ENCODE results near the gene TSPAN18. TPM values are rescaled to one million over a fixed set of nuclear protein-coding genes. Genes with fewer than 3 reads are reported as not detected.
A peak's percentile ranks its signal among the peaks of the same experiment; 100 is the strongest.

Gene TSPAN18
- total RNA-seq, 1 donor from 2014 or later, result 31.7 TPM

DNA sequence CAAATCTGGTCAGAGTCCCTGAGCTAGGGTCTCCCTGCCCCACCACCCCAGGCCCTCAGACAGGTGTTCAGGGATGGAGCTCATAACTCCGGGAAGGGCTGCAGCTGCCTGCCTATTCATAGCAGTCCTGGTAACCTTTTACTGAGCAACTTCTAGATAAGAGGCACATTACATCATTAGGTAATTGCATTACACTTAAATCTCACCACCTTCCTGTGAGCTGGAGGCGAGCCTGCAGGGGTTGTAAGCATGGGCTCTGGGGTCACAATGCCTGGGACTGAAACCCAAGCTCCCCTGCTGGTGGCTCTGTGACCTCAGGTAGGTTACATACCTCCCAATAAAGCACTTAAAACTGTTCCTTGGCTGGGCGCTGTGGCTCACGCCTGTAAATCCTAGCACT, 201.4 kb downstream of the TSPAN18 start:
- Histone ChIP-seq H2AFZ (ENCODE audit: low read depth, low read length) (no peak overlapping the region), H3K9ac (ENCODE audit: low read length) (no peak overlapping the region), H3K4me3 (ENCODE audit: insufficient read depth, low read depth, low read length) (no peak overlapping the region), H3K36me3 (ENCODE audit: insufficient read depth, low read length) (no peaks in the 10 kb centered on the region), H3K9me3 (ENCODE audit: insufficient read depth, low read depth, low read length) (no peaks in the 10 kb centered on the region), H3K79me2 (ENCODE audit: insufficient read depth, low read length) (no peaks in the 10 kb centered on the region), H3K27ac (ENCODE audit: low read depth, low read length) (no peak overlapping the region), H4K20me1 (ENCODE audit: insufficient read depth, low read length) (no peaks in the 10 kb centered on the region), H3K4me2 (ENCODE audit: low read length) (no peak overlapping the region), H3K27me3 (ENCODE audit: insufficient read depth, low read length) (peaks cover 14% of the 10 kb centered on the region), H3K4me1 (ENCODE audit: insufficient read depth, low read length) (no peaks in the 10 kb centered on the region)
- FAIRE-seq, result no peak
- DNase-seq (ENCODE audit: low read depth), result no peak
- Mint-ChIP-seq H3K4me3 (ENCODE audit: unreplicated experiment) (no peak overlapping the region), H3K4me1 (ENCODE audit: low read depth, unreplicated experiment) (no peaks in the 10 kb centered on the region), H3K9me3 (ENCODE audit: unreplicated experiment) (peaks cover 2% of the 10 kb centered on the region), H3K36me3 (ENCODE audit: low read depth, unreplicated experiment) (peaks cover 5% of the 10 kb centered on the region), H3K27ac (ENCODE audit: unreplicated experiment) (no peak overlapping the region), H3K27me3 (ENCODE audit: low read depth, unreplicated experiment) (peaks cover 11% of the 10 kb centered on the region)
- TF ChIP-seq, protein P1, sequence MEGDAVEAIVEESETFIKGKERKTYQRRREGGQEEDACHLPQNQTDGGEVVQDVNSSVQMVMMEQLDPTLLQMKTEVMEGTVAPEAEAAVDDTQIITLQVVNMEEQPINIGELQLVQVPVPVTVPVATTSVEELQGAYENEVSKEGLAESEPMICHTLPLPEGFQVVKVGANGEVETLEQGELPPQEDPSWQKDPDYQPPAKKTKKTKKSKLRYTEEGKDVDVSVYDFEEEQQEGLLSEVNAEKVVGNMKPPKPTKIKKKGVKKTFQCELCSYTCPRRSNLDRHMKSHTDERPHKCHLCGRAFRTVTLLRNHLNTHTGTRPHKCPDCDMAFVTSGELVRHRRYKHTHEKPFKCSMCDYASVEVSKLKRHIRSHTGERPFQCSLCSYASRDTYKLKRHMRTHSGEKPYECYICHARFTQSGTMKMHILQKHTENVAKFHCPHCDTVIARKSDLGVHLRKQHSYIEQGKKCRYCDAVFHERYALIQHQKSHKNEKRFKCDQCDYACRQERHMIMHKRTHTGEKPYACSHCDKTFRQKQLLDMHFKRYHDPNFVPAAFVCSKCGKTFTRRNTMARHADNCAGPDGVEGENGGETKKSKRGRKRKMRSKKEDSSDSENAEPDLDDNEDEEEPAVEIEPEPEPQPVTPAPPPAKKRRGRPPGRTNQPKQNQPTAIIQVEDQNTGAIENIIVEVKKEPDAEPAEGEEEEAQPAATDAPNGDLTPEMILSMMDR (IDR thresholded peaks at IDR 0.05; ENCODE audit: insufficient read depth, low read depth, low read length), result no peak
- no peak for TF ChIP-seq EZH2 (IDR thresholded peaks at IDR 0.05; ENCODE audit: insufficient read depth, low read length)

- H3K4me3 ChIP-seq (ENCODE audit: insufficient read depth, low read depth, low read length), result no peak overlapping the region
- H3K36me3 ChIP-seq (ENCODE audit: insufficient read depth, low read length), result no peaks in the 10 kb centered on the region
- FAIRE-seq (no peak), DNase-seq (ENCODE audit: low read depth) (no peak)
- Mint-ChIP-seq H3K4me3 (ENCODE audit: unreplicated experiment) (no peak overlapping the region), H3K9me3 (ENCODE audit: unreplicated experiment) (peaks cover 2% of the 10 kb centered on the region), H3K4me1 (ENCODE audit: low read depth, unreplicated experiment) (no peaks in the 10 kb centered on the region), H3K27me3 (ENCODE audit: low read depth, unreplicated experiment) (peaks cover 11% of the 10 kb centered on the region), H3K36me3 (ENCODE audit: low read depth, unreplicated experiment) (peaks cover 5% of the 10 kb centered on the region), H3K27ac (ENCODE audit: unreplicated experiment) (no peak overlapping the region)
- no peak overlapping the region for H3K9ac ChIP-seq (ENCODE audit: low read length)
- no peaks in the 10 kb centered on the region for H3K9me3 ChIP-seq (ENCODE audit: insufficient read depth, low read depth, low read length)
- H3K4me2 ChIP-seq (ENCODE audit: low read length), result no peak overlapping the region
- H3K27me3 ChIP-seq (ENCODE audit: insufficient read depth, low read length), result peaks cover 14% of the 10 kb centered on the region
- no peaks in the 10 kb centered on the region for H3K79me2 ChIP-seq (ENCODE audit: insufficient read depth, low read length)
- no peaks in the 10 kb centered on the region for H3K4me1 ChIP-seq (ENCODE audit: insufficient read depth, low read length)
- no peak overlapping the region for H2AFZ ChIP-seq (ENCODE audit: low read depth, low read length)
- H3K27ac ChIP-seq (ENCODE audit: low read depth, low read length), result no peak overlapping the region
- TF ChIP-seq EZH2 (IDR thresholded peaks at IDR 0.05; ENCODE audit: insufficient read depth, low read length), result no peak
- TF ChIP-seq, protein P1 (IDR thresholded peaks at IDR 0.05; ENCODE audit: insufficient read depth, low read depth, low read length), result no peak
- no peaks in the 10 kb centered on the region for H4K20me1 ChIP-seq (ENCODE audit: insufficient read depth, low read length)
Observed at GRCh38 chr11:44928816-44929215, 202.1 kb downstream of the TSPAN18 start.

- Histone ChIP-seq H4K20me1 (ENCODE audit: insufficient read depth, low read length) (peaks cover 1% of the 10 kb centered on the region), H3K4me3 (ENCODE audit: insufficient read depth, low read depth, low read length) (no peak overlapping the region), H3K36me3 (ENCODE audit: insufficient read depth, low read length) (no peaks in the 10 kb centered on the region), H3K4me2 (ENCODE audit: low read length) (no peak overlapping the region), H3K4me1 (ENCODE audit: insufficient read depth, low read length) (no peaks in the 10 kb centered on the region), H3K9ac (ENCODE audit: low read length) (no peak overlapping the region), H3K27ac (ENCODE audit: low read depth, low read length) (no peak overlapping the region), H3K9me3 (ENCODE audit: insufficient read depth, low read depth, low read length) (no peaks in the 10 kb centered on the region), H2AFZ (ENCODE audit: low read depth, low read length) (no peak overlapping the region), H3K79me2 (ENCODE audit: insufficient read depth, low read length) (no peaks in the 10 kb centered on the region), H3K27me3 (ENCODE audit: insufficient read depth, low read length) (peaks cover 14% of the 10 kb centered on the region)
- H3K4me1 Mint-ChIP-seq (ENCODE audit: low read depth, unreplicated experiment), result no peaks in the 10 kb centered on the region
- FAIRE-seq (no peak), DNase-seq (ENCODE audit: low read depth) (no peak)
- peaks cover 2% of the 10 kb centered on the region for H3K9me3 Mint-ChIP-seq (ENCODE audit: unreplicated experiment)
- peaks cover 5% of the 10 kb centered on the region for H3K36me3 Mint-ChIP-seq (ENCODE audit: low read depth, unreplicated experiment)
- peaks cover 9% of the 10 kb centered on the region for H3K27me3 Mint-ChIP-seq (ENCODE audit: low read depth, unreplicated experiment)
- H3K27ac Mint-ChIP-seq (ENCODE audit: unreplicated experiment), result peak overlapping the region; percentile 14
- TF ChIP-seq, protein P1 (IDR thresholded peaks at IDR 0.05; ENCODE audit: insufficient read depth, low read depth, low read length), result no peak
- no peak for TF ChIP-seq EZH2 (IDR thresholded peaks at IDR 0.05; ENCODE audit: insufficient read depth, low read length)
- no peak overlapping the region for H3K4me3 Mint-ChIP-seq (ENCODE audit: unreplicated experiment)
Observed at GRCh38 chr11:44930588-44931302, 204.0 kb downstream of the TSPAN18 start.
